AG04449 (cell line): ENCODE measurements around the gene PRC1.

Source experiments
- CTCF ChIA-PET: fragments of 350-600 bp; formaldehyde crosslinking; extraction: SDS; loops from one replicate; lab custom pipeline; 2021; ENCODE audit warnings: antibody characterized with exemption; lab: Yijun Ruan, JAX
- POLR2A ChIA-PET: fragments of 400-600, 350-600 bp; formaldehyde crosslinking; extraction: SDS; loops from one replicate; lab custom pipeline; 2020; ENCODE audit warnings: antibody characterized with exemption, inconsistent platforms; lab: Yijun Ruan, JAX
- DNase-seq: peaks from one replicate; pipeline ENCODE4 v3.0.0-alpha.2; 2010; ENCODE audit warnings: low read depth, low spot score
- H3K4me3 ChIP-seq: 2 replicates; pipeline ENCODE4 v1.5.1; 2011; ENCODE audit warnings: low read depth, mild to moderate bottlenecking, control low read depth, low read length
- CTCF ChIP-seq: IDR thresholded peaks from one replicate; pipeline ENCODE4 v1.5.1; 2011; ENCODE audit warnings: mild to moderate bottlenecking, moderate library complexity, low read length, control low read depth, inconsistent platforms; ENCODE audit not compliant: insufficient read depth; ENCODE audit errors: missing control alignments

PRC1 gene

GRCh38 chr15:90952901-90953677 is 41.2 kb downstream of the PRC1 start:
- TF ChIP-seq CTCF: no peak
- CTCF ChIA-PET: interaction anchor here (10.1 to 21.6 kb wide), 3 partner anchors 14 to 96 kb away, joined by 169 to 479 read pairs (median 193); partner anchors contain the start of genes HDDC3 and UNC45A
- H3K4me3 ChIP-seq: no peak overlapping the region
- no peak for DNase-seq
- POLR2A ChIA-PET: no interaction called here

GRCh38 chr15:90950676-90951075 is 43.7 kb downstream of the PRC1 start:
- DNase-seq: no peak
- ChIA-PET POLR2A (no interaction called here), CTCF (interaction anchor here (21.6 kb wide), 1 partner anchor 12 kb away, joined by 479 read pairs; the partner anchor contains the start of genes HDDC3 and UNC45A)

GRCh38 chr15:90949979-90950675 is 44.2 kb downstream of the PRC1 start:
- CTCF ChIA-PET: interaction anchor here (1.0 to 21.6 kb wide), 2 partner anchors 11 to 99 kb away, joined by 3 to 479 read pairs; partner anchors contain the start of genes HDDC3 and UNC45A
- no peak overlapping the region for H3K4me3 ChIP-seq
- TF ChIP-seq CTCF: no peak
- POLR2A ChIA-PET: no interaction called here
- no peak for DNase-seq

More at GRCh38 chr15:90950676-90951075, 43.7 kb downstream of the PRC1 start:
- H3K4me3 ChIP-seq: no peak overlapping the region
- TF ChIP-seq CTCF: no peak

- ChIA-PET CTCF (interaction anchor here (20.3 to 21.6 kb wide), 2 partner anchors 2 to 10 kb away, joined by 479 read pairs; partner anchors contain the start of genes HDDC3, RCCD1 and UNC45A), POLR2A (interaction anchor here (0.5 to 1.4 kb wide), 2 partner anchors 8 to 11 kb away, joined by 3 to 4 read pairs; no protein-coding TSS in a partner anchor)
- no peak for DNase-seq
- TF ChIP-seq CTCF: no peak
- H3K4me3 ChIP-seq: no peak overlapping the region
Measured at GRCh38 chr15:90948506-90948905, 45.8 kb downstream of the PRC1 start.

GRCh38 chr15:90947577-90948357 is 46.6 kb downstream of the PRC1 start:
- ChIA-PET POLR2A (interaction anchor here (0.5 to 1.7 kb wide), 3 partner anchors 8 to 12 kb away, joined by 3 to 7 read pairs (median 4); partner anchors contain the start of gene UNC45A), CTCF (interaction anchor here (20.3 to 21.6 kb wide), 2 partner anchors 3 to 9 kb away, joined by 479 read pairs; partner anchors contain the start of genes HDDC3, RCCD1 and UNC45A)
- H3K4me3 ChIP-seq: no peak overlapping the region
- DNase-seq: no peak
- no peak for TF ChIP-seq CTCF
